Suprapubic skin (tissue), 3 donors: ENCODE results near the gene RASSF4.
A peak's percentile ranks its signal among the peaks of the same experiment; 100 is the strongest.

Source experiments
- CTCF ChIP-seq, 2 donors: fragments of 200-600 bp in 1 of 2; fragments of 450-650 bp in 1 of 2; sonication (generic) in 1 of 2; IDR thresholded peaks; one replicate each; pipeline ENCODE4 v1.5.1; 2016 to 2019; ENCODE audit warnings: antibody characterized with exemption in 2 of 2, mild to moderate bottlenecking in 1 of 2, moderate library complexity in 1 of 2
- POLR2AphosphoS5 ChIP-seq, 3 donors: sonication (generic); formaldehyde crosslinking; IDR thresholded peaks; one replicate each; pipeline ENCODE4 v1.6.1; 2017; ENCODE audit warnings: antibody characterized with exemption in 3 of 3

GRCh38 chr10:44978570-44979280 is 19.1 kb downstream of the RASSF4 start, which contains the start of gene DEPP1:
- TF ChIP-seq CTCF (IDR thresholded peaks at IDR 0.05) (peak in 1 of 2 donors; percentile 7), POLR2AphosphoS5 (IDR thresholded peaks at IDR 0.05) (peak; percentile 83 to 96 (median 91))
